ENCODE measurements around the gene LOXL1.

GRCh38 chr15:73951601-73952000 lies 25.3 kb downstream of the LOXL1 start:
- TF ChIP-seq EZH2 (IDR thresholded peaks at IDR 0.05; ENCODE audit: low read length, missing control alignments): no peak
- no peak for TF ChIP-seq CTCF (conservative IDR thresholded peaks at IDR 0.05 in 1 of 2, IDR thresholded peaks at IDR 0.05 in 1 of 2; ENCODE audit: low read depth in 1 of 2, low read length in 2 of 2)
